ENCODE measurements around the gene PRR13. TPM values are rescaled to one million over a fixed set of nuclear protein-coding genes. Genes with fewer than 3 reads are reported as not detected.
"Not testable (repeated sequence)": the region's sequence is repeated elsewhere in the genome, so short reads cannot be mapped to it uniquely, and the experiment has no call there.

Gene PRR13
- total RNA-seq, 1 donor from 2014 or later: 67.2 TPM

- no peak overlapping the region for H3K4me3 ChIP-seq
Observed at GRCh38 chr12:53443955-53444354, 2.4 kb downstream of the PRR13 start.

GRCh38 chr12:53444593-53445325 lies 3.2 kb downstream of the PRR13 start:
- not testable (repeated sequence) for H3K36me3 ChIP-seq; H3K4me2 ChIP-seq; H2AFZ ChIP-seq (replicated peaks); H3K27me3 ChIP-seq; H3K27me3 Mint-ChIP-seq (ENCODE audit: insufficient read depth, low read depth); H3K9me3 ChIP-seq (ENCODE audit: low read depth); H3K27ac Mint-ChIP-seq; H3K9ac ChIP-seq; H4K20me1 ChIP-seq (ENCODE audit: low read depth); H3K27ac ChIP-seq; H3K4me3 Mint-ChIP-seq; DNase-seq (ENCODE audit: low spot score); H3K4me3 ChIP-seq; H3K9me3 Mint-ChIP-seq
- Histone ChIP-seq H3K79me2 (ENCODE audit: low read depth) (peaks cover 14% of the 10 kb centered on the region), H3K4me1 (peaks cover 12% of the 10 kb centered on the region), H3F3A (ENCODE audit: low read depth) (peaks cover 16% of the 10 kb centered on the region)
- Mint-ChIP-seq H3K36me3 (peaks cover 12% of the 10 kb centered on the region), H3K4me1 (peaks cover 21% of the 10 kb centered on the region)

More at GRCh38 chr12:53443955-53444354, 2.4 kb downstream of the PRR13 start:
- Histone ChIP-seq H3K27me3 (no peaks in the 10 kb centered on the region), H3K4me2 (no peak overlapping the region), H2AFZ (replicated peaks) (no peak overlapping the region), H3K9me3 (ENCODE audit: low read depth) (no peaks in the 10 kb centered on the region), H3K27ac (no peak overlapping the region), H3F3A (ENCODE audit: low read depth) (peaks cover 16% of the 10 kb centered on the region), H3K9ac (no peak overlapping the region), H3K4me1 (peaks cover 12% of the 10 kb centered on the region), H3K79me2 (ENCODE audit: low read depth) (peaks cover 14% of the 10 kb centered on the region), H4K20me1 (ENCODE audit: low read depth) (peaks cover 3% of the 10 kb centered on the region), H3K36me3 (peaks cover 6% of the 10 kb centered on the region)
- peaks cover 2% of the 10 kb centered on the region for H3K27me3 Mint-ChIP-seq (ENCODE audit: insufficient read depth, low read depth)
- no peaks in the 10 kb centered on the region for H3K9me3 Mint-ChIP-seq
- peaks cover 12% of the 10 kb centered on the region for H3K36me3 Mint-ChIP-seq
- TF ChIP-seq EZH2phosphoT487 (IDR thresholded peaks at IDR 0.05): no peak
- no peak for TF ChIP-seq CTCF (IDR thresholded peaks at IDR 0.05)
- no peak for TF ChIP-seq EZH2 (IDR thresholded peaks at IDR 0.05)
- H3K4me3 Mint-ChIP-seq: no peak overlapping the region
- H3K4me1 Mint-ChIP-seq: peaks cover 23% of the 10 kb centered on the region
- no peak for DNase-seq (ENCODE audit: low spot score)
- no peak overlapping the region for H3K27ac Mint-ChIP-seq

- no peaks in the 10 kb centered on the region for H3K27me3 Mint-ChIP-seq (ENCODE audit: insufficient read depth, low read depth)
Observed at GRCh38 chr12:53450936-53451335, 9.4 kb downstream of the PRR13 start.

GRCh38 chr12:53451661-53452158 lies 10.2 kb downstream of the PRR13 start, which contains the start of gene PCBP2:
Gene PCBP2 (plus strand): TSS chr12:53452102. CDS start chr12:53454801, 2,699 bp downstream.
- Mint-ChIP-seq H3K4me1 (peaks cover 26% of the 10 kb centered on the region), H3K36me3 (peaks cover 32% of the 10 kb centered on the region)

More at GRCh38 chr12:53450936-53451335, 9.4 kb downstream of the PRR13 start:
- no peak overlapping the region for H3K4me2 ChIP-seq
- peaks cover 28% of the 10 kb centered on the region for H3K36me3 Mint-ChIP-seq
- H2AFZ ChIP-seq (replicated peaks): no peak overlapping the region
- H3K4me1 ChIP-seq: peaks cover 29% of the 10 kb centered on the region
- H3K4me1 Mint-ChIP-seq: peaks cover 24% of the 10 kb centered on the region
- peaks cover 15% of the 10 kb centered on the region for H3K36me3 ChIP-seq
- no peak overlapping the region for H3K4me3 ChIP-seq
- H3K9me3 ChIP-seq (ENCODE audit: low read depth): no peaks in the 10 kb centered on the region
- H3F3A ChIP-seq (ENCODE audit: low read depth): peaks cover 50% of the 10 kb centered on the region
- no peaks in the 10 kb centered on the region for H3K27me3 ChIP-seq
- H3K9me3 Mint-ChIP-seq: no peaks in the 10 kb centered on the region
- H3K9ac ChIP-seq: no peak overlapping the region
- H4K20me1 ChIP-seq (ENCODE audit: low read depth): peaks cover 34% of the 10 kb centered on the region
- no peak for DNase-seq (ENCODE audit: low spot score)
- H3K27ac ChIP-seq: no peak overlapping the region
- no peak for TF ChIP-seq EZH2phosphoT487 (IDR thresholded peaks at IDR 0.05)
- TF ChIP-seq EZH2 (IDR thresholded peaks at IDR 0.05): no peak
- H3K4me3 Mint-ChIP-seq: no peak overlapping the region
- no peak overlapping the region for H3K27ac Mint-ChIP-seq
- H3K79me2 ChIP-seq (ENCODE audit: low read depth): peaks cover 38% of the 10 kb centered on the region

More at GRCh38 chr12:53451661-53452158, 10.2 kb downstream of the PRR13 start, which contains the start of gene PCBP2:
- peak within 1 kb of the TSS; percentile 98 for H3K4me2 ChIP-seq
- H3F3A ChIP-seq (ENCODE audit: low read depth): peaks cover 58% of the 10 kb centered on the region
- TF ChIP-seq CTCF (IDR thresholded peaks at IDR 0.05) (peak; percentile 91), EZH2 (IDR thresholded peaks at IDR 0.05) (no peak)
- Mint-ChIP-seq H3K27me3 (ENCODE audit: insufficient read depth, low read depth) (no peaks in the 10 kb centered on the region), H3K4me3 (peak within 1 kb of the TSS; percentile 98), H3K9me3 (no peaks in the 10 kb centered on the region), H3K27ac (peak within 1 kb of the TSS; percentile 99)
- H3K79me2 ChIP-seq (ENCODE audit: low read depth): peaks cover 46% of the 10 kb centered on the region
- peaks cover 42% of the 10 kb centered on the region for H4K20me1 ChIP-seq (ENCODE audit: low read depth)
- H3K36me3 ChIP-seq: peaks cover 23% of the 10 kb centered on the region
- peak within 1 kb of the TSS; percentile 99 for H3K27ac ChIP-seq
- no peaks in the 10 kb centered on the region for H3K9me3 ChIP-seq (ENCODE audit: low read depth)
- H3K4me3 ChIP-seq: peak within 1 kb of the TSS; percentile 86
- peak within 1 kb of the TSS; percentile 99 for H3K9ac ChIP-seq
- peak within 1 kb of the TSS; percentile 45 for H2AFZ ChIP-seq (replicated peaks)
- no peaks in the 10 kb centered on the region for H3K27me3 ChIP-seq
- DNase-seq (ENCODE audit: low spot score): peak; percentile 100
- H3K4me1 ChIP-seq: peaks cover 29% of the 10 kb centered on the region

Measured in neural progenitor cell (in vitro differentiated cells).